HG03460 (cell line): Measurements from ENCODE around the gene CBARP.
"Not testable (repeated sequence)": the region's sequence is repeated elsewhere in the genome, so short reads cannot be mapped to it uniquely, and the experiment has no call there.

Source experiments
- ATAC-seq: cut with Tn5 transposase; IDR thresholded peaks from one replicate; pipeline ENCODE4 v1.9.1; 2021; ENCODE audit not compliant: unreplicated experiment

Gene CBARP

GRCh38 chr19:1252821-1253513 is 15.2 kb upstream of the CBARP start:
- ATAC-seq = no peak

- no peak for ATAC-seq
These were observed 14.5 kb upstream of the CBARP start for GRCh38 chr19:1252221-1252820.

- ATAC-seq = no peak
These were observed 13.8 kb upstream of the CBARP start for GRCh38 chr19:1251330-1252220.

GRCh38 chr19:1250437-1251260 is 12.8 kb upstream of the CBARP start:
- ATAC-seq = no peak

GRCh38 chr19:1249990-1250436 is 12.2 kb upstream of the CBARP start:
- ATAC-seq = no peak

- peak; percentile 37 for ATAC-seq
These were observed 11.6 kb upstream of the CBARP start for GRCh38 chr19:1249298-1249989.

- ATAC-seq = peak; percentile 24
These were observed 11.0 kb upstream of the CBARP start for GRCh38 chr19:1248786-1249297.

- ATAC-seq = peak; percentile 12
These were observed 10.5 kb upstream of the CBARP start, which contains the start of gene MIDN for GRCh38 chr19:1248139-1248785. MIDN (plus strand) TSS chr19:1248583; CDS start chr19:1250297, 1,714 bp downstream.

GRCh38 chr19:1247748-1248138 is 9.9 kb upstream of the CBARP start:
- no peak for ATAC-seq

GRCh38 chr19:1246265-1247087 is 8.7 kb upstream of the CBARP start:
- ATAC-seq = not testable (repeated sequence)

- no peak for ATAC-seq
These were observed 7.9 kb upstream of the CBARP start for GRCh38 chr19:1245494-1246264.

- no peak for ATAC-seq
These were observed 7.1 kb upstream of the CBARP start for GRCh38 chr19:1244693-1245451.

GRCh38 chr19:1243768-1244692 is 6.2 kb upstream of the CBARP start:
- no peak for ATAC-seq

- peak; percentile 45 for ATAC-seq
These were observed 3.8 kb upstream of the CBARP start, which contains the start of gene ATP5F1D for GRCh38 chr19:1241417-1242095. ATP5F1D (plus strand) TSS chr19:1241751; CDS start chr19:1241851, 100 bp downstream.

GRCh38 chr19:1240925-1241324 is 3.1 kb upstream of the CBARP start:
- no peak for ATAC-seq
